HG03520 (cell line): ENCODE results near the gene MYO1C.
"Not testable (repeated sequence)": the region's sequence is repeated elsewhere in the genome, so short reads cannot be mapped to it uniquely, and the experiment has no call there.

ENCODE experiments used
- ATAC-seq: cut with Tn5 transposase; IDR thresholded peaks from one replicate; pipeline ENCODE4 v1.9.1; 2021; ENCODE audit warnings: mild to moderate bottlenecking, moderate library complexity; ENCODE audit not compliant: unreplicated experiment

The MYO1C gene

DNA sequence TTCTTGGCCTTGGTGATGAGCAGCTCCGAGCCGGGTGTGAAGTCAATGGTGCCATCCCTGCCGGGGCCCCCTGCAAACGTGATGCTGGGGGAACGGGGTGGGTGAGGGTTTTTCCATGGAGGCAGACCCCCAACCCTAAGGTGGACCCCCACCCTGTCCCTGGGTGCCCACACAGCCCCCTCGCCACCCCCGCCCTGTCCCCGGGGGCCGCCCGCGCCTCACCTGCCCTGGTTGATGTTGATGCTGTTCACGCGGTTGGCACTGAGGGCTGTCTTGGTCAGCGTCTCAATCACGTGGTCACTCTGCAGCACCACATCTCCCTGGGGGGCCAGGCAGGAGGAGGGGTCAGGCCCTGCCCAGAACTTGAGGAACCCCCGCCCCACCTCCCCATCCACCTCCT lies 25.2 kb downstream of the MYO1C start:
- ATAC-seq: no peak

DNA sequence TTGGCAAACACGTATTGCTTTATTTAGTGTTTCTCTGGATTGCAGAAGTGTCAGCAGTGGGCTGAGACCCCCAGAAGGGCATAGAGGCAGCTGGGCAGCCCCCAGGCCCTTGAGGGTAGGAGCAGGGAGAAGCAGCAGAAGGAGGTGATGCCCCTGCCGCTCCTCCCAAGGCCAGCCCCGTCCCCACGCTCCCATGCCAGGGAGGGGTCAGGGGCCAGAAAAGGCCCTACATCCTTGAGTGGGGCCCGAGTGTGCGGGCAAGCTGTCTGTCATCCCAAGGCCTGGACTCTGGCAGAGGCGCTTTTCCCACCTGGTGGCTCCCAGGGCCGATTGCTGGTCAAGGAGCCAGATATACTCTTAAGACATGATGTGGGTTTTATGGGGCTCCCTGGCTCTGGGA lies 28.3 kb downstream of the MYO1C start:
- no peak for ATAC-seq

GRCh38 chr17:1462164-1463112 lies 30.0 kb downstream of the MYO1C start:
- no peak for ATAC-seq

DNA sequence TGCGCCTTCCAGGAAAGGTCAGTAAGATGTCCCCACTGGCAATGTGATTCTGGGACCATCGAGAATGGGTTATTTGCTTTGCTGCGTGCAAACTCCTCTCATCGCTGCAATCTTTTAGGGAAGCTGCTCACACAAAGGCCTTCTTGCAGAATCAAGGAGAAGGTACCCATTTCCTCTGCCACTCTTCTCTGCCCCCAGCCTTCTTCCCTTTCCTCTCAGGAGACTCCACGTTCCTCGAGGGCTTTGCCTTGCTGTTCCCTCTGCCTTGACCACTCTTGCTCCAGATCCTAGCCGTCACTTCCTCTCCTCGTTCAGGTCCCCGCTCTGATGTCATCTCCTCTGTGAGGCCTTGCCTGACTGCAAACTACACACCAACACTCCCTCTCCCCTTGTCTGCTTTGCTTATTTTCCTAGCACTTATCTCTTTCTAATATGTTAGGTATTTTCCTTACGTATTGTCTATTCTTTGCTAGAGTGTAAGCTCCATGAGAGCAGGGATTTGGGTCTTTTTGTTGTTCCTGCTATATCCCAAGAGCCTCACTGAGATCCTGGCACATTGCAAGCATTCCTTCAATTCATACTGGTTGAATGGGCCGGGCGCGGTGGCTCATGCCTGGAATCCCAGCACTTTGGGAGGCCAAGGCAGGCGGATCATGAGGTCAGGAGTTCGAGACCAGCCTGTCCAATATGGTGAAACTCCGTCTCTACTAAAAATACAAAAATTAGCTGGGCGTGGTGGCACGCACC lies 31.1 kb downstream of the MYO1C start:
- no peak for ATAC-seq

DNA sequence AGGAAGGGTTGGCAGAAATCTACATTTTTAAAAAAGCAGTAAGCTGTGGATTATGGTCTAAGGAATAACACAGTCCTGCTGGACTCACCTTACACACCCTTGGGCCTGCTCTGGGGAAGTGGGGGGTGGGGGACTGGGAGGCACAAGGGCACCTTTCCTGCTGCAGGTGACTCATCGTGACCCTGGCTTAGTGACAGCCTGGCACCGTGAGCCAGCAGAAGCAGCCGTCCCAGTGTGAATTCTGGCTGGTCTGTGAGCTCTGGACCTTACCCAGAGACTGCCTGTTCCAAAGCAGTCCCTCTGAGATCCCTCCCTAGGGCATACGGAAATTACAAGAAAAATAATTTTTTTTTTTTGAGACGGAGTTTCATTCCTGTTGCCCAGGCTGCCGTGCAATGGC lies 32.3 kb downstream of the MYO1C start:
- no peak for ATAC-seq

DNA sequence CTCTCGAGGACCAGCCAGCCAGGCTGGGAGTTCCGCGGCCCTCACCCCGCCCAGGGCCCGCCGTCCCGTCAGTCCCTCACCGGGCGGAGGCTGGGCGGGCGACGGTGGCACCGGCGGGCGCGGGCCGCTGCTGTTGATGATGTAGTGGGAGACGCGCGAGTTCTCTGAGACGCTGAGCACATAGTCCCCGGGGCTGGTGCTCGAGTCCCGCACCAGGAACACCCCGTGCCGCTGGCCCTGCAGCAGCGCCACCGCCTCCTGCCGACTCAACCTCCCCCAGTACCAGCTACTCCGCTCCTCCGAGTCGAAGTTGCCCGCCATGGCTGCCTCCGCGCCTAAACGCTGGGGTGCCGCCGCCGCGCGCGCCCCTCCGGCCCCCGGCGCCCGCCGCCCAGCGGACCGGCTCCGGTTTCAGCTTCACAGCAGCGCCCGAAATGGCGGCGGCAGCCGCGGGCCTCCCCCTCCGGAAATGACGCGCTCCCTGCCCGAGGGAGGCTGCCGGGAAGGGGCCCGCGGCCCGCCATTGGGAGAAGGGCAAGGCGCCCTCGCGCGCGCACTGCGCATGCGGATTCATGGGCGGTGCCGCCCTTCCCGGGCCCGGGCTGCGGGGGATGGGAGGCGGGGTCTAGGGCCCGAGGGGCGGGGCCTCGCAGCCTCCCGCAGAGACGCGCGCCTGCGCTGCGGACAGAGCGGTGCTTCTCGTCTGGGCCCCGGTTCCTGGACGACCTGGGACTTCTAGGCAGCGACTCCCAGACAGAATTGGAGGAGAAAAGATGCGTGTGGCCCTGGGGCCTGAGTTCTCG lies 36.5 kb downstream of the MYO1C start, which contains the start of gene CRK:
CRK (minus strand) TSS at position 436 of the 803 bp plus-strand sequence; CDS start at position 321, 115 bp downstream.
- ATAC-seq: peak; percentile 82

DNA sequence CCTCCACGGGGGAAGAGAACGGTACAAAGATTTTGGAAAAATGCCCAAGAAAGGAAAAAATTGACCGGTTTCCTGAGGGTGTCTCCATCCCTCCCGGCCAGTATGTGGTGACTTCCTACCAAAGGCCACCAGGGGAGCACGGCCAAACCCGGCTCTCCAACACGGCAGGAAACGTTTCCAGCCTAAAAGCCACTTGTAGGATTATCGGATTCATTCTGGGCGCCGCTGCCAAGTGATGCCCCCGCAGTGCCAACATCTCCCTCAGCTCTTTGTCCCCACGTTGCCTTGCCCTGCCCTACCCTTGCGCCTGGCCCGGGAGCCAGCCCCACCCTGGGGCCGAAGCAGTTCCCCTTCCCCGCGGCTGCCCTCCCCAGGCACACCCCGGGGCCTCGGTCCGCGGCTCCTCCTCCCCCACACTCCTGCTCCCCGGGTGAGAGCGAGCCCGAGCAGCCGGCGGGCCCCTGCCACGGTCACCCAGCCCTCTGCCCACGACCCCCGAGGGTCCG lies 37.1 kb downstream of the MYO1C start:
- ATAC-seq: peak; percentile 23

DNA sequence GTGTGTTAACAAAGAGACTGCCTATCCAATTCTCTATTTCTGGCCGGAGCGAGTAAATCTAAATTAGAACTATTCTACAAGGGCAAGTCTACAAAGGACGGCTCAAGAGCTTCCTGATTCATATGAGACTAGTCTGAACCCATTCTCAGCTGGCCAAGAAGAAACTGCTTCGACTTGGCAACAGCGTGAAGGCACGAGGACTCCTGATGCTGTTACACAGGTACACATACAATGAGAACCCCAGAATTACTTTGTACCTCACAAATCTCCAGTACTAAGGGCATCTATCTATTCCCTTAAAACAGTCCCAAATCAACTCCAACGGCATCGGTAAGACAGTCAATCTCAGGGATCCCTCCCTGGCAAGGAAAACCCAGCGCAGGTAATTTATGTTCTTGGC lies 37.9 kb downstream of the MYO1C start:
- no peak for ATAC-seq

- ATAC-seq: not testable (repeated sequence)
Observed at GRCh38 chr17:1453694-1454093, 38.8 kb downstream of the MYO1C start.

DNA sequence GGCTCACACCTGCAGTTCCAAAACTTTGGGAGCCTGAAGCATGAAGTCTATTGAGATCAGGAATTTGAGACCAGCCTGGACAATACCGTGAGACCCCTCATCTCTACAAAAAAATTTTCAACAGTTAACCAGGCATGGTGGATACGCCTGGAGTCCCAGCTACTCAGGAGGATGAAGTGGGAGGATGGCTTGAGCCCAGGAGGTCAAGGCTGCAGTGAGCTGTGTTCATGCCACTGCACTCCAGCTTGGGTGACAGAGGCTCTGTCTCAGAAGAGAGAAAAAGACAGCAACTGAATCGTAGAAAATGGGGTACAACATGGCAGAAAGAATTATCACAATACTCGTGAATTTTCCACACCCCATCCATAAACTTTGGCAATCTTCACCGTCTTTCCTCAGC lies 39.6 kb downstream of the MYO1C start:
- ATAC-seq: no peak

GRCh38 chr17:1450261-1450660 lies 42.2 kb downstream of the MYO1C start:
- not testable (repeated sequence) for ATAC-seq

DNA sequence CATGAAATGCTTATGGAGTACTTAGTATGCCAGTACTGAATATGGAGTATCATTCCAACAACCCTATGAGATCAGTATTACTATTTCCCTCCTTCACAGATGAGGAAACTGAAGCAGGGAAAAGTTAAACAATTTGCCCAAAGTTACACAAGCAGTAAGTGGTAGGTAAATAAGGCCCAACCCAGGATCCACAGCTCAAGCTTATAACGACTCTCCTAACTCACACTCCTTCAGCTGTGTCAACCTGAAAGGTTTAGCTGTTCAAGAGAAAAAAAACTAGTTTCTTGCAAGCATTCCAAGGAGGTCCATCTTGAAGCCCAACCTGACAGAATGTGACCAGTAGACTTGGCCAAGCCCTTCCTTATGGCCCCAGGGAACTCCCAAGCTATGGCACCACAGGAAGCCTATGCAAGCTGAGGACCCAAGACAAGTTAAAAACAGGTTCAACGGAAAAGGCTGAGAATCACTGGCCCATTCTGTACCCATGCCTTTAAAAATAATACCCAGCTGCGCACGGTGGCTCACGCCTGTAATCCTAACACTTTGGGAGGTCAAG lies 43.0 kb downstream of the MYO1C start:
- ATAC-seq: no peak

DNA sequence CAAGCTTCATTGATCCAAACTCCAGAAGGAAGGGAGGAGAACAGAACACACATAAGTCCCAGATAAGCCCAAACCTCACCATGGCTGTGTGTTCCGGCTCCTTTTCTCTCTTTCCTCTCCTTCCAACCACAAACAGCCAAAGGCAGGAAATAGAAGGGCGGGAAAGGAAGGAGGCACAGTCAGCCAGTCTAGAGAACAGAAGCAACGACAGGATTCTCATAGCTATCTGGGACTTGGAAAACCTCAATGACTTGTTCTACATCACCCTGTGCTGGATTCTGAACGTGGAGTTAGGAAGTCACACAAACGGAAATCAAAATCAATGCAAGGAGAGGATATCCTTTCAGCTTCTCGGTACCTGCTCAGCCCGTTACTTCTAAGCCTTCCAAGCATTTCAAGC lies 45.4 kb downstream of the MYO1C start:
- ATAC-seq: no peak

DNA sequence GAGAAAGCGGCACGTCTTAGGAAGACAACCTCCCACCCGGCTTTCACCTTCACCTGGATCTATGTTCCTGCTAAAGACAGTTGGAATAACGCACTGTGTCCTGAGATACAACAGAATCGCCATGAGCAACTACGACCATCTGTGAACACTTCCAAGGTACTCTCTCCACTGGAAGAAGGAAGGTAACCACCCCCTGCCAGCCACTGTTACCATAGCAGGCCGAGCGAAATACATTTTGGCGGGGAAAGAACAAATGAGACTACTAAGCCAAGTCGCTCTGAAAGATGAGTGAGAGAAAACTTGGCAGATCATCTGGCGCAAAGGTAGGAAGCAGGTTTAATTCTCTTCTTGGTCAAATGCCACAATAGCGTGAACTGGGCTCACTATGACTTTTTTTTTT lies 46.3 kb downstream of the MYO1C start:
- ATAC-seq: no peak

DNA sequence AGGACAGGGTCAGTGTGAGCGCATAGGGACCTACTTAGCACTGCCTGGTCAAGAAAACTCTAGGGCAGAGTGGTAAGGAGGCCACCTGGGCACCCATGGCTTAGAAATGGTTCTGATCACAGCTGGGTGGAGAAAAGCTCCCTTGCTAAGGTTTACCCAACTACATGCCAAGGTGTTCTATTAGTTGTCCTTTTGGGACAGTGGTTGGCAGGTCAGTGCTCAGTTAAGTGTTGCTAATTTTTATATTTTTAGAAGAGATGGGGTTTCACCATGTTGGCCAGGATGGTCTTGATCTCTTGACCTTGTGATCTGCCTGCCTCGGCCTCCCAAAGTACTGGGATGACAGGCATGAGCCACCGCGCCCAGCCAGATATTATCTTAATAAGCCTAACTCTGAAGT lies 46.8 kb downstream of the MYO1C start:
- not testable (repeated sequence) for ATAC-seq

DNA sequence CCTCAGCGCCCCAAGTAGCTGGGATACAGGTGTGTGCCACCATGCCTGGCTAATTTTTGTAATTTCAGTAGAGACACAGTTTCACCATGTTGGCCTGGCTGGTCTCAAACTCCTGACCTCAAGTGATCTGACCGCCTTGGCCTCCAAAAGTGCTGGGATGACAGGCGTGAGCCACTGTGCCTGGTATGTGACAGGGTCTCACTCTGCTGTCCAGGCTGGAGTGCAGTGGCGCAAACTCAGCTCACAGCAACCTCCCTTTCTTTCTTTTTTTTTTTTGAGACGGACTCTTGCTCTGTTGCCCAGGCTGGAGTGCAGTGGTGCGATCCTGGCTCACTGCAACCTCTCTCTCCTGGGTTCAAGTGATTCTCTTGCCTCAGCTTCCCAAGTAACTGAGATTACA lies 49.8 kb downstream of the MYO1C start:
- ATAC-seq: not testable (repeated sequence)

DNA sequence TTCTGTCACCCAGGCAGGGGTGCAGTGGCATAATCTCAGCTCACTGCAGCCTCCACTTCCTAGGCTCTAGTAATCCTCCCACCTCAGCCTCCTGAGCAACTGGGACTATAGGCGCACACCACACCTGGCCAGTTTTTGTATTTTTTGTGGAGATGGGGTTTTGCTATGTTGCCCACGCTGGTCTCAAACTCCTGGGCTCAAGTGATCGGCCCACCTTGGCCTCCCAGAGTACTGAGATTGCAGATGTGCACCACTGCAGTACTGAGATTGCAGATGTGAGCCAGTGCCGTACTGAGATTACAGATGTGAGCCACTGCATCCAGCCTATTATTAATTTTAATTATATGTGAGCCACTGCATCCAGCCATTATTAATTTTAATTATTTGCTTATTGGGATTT lies 50.3 kb downstream of the MYO1C start:
- no peak for ATAC-seq

DNA sequence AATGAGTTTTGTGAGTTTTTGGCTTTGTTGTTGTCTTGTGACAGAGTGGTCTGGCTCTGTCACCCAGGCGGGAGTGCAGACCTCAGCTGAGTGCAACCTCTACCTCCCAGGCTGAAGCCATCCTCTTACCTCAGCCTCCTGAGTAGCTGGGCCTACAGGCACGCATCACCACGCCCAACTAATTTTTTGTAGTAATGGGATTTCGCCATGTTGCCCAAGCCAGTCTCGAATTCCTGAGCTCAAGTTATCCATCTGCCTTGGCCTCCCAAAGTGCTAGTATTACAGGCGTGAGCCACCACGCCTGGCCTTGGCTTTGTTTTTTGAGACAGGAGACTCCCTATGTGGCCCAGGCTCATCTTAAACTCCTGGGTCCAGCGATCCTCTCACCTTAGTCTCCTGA lies 51.6 kb downstream of the MYO1C start:
- no peak for ATAC-seq

- ATAC-seq: no peak
Observed at GRCh38 chr17:1438593-1439083, 53.8 kb downstream of the MYO1C start.

DNA sequence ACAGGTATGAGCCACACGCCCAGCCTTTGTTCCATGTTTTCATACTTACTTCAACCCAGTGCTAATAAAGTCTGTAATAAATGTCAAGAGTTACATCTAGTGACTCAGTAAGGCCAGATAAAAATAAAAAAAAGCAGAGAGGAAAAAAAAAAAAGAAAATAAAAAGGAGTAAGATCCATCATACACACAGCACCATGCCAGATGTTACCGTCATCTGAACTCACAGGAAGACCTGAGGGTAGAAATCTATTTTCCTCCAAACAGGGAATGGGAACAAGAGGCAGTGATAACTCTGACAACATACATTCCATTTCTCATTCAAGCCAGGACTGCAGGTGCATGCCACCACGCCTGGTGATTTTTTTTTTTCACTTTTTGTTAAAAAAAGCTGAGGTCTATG lies 57.2 kb downstream of the MYO1C start:
- no peak for ATAC-seq
